Activated CD8-positive, alpha-beta memory T cell treated with anti-CD3 and anti-CD28 coated beads for 24 hours (primary cell): ENCODE measurements around the gene RCE1.

Experiments used
- DNase-seq: peaks from one replicate; pipeline ENCODE4 v3.0.0-alpha.2; 2020

Gene RCE1

GRCh38 chr11:66857927-66858185, 14.6 kb downstream of the RCE1 start:
- DNase-seq: no peak

DNA sequence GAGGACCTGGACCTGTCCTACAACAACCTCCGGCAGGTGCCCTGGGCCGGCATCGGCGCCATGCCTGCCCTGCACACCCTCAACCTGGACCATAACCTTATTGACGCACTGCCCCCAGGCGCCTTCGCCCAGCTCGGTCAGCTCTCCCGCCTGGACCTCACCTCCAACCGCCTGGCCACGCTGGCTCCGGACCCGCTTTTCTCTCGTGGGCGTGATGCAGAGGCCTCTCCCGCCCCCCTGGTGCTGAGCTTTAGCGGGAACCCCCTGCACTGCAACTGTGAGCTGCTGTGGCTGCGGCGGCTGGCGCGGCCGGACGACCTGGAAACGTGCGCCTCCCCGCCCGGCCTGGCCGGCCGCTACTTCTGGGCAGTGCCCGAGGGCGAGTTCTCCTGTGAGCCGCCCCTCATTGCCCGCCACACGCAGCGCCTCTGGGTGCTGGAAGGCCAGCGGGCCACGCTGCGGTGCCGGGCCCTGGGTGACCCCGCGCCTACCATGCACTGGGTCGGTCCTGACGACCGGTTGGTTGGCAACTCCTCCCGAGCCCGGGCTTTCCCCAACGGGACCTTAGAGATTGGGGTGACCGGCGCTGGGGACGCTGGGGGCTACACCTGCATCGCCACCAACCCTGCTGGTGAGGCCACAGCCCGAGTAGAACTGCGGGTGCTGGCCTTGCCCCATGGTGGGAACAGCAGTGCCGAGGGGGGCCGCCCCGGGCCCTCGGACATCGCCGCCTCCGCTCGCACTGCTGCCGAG, 15.1 kb downstream of the RCE1 start:
- DNase-seq: no peak

- DNase-seq: no peak
Measured at GRCh38 chr11:66858939-66859685, 15.9 kb downstream of the RCE1 start.

DNA sequence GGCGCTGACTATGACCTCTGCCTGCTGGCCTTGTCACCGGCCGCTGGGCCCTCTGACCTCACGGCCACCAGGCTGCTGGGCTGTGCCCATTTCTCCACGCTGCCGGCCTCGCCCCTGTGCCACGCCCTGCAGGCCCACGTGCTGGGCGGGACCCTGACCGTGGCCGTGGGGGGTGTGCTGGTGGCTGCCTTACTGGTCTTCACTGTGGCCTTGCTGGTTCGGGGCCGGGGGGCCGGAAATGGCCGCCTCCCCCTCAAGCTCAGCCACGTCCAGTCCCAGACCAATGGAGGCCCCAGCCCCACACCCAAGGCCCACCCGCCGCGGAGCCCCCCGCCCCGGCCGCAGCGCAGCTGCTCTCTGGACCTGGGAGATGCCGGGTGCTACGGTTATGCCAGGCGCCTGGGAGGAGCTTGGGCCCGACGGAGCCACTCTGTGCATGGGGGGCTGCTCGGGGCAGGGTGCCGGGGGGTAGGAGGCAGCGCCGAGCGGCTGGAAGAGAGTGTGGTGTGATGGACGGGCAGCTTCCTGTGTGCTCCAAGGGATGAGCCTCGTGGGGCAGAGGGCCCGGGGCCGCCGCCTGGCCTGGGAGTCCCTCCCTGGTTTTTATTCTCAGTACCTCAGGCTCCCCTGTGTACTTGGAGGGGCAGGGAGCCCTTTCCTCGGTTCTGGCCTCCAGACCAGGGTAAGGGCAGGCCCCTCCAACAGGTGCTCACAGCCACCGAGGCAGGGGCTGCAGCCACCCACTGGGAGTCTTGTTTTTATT, 16.6 kb downstream of the RCE1 start:
- no peak for DNase-seq

DNA sequence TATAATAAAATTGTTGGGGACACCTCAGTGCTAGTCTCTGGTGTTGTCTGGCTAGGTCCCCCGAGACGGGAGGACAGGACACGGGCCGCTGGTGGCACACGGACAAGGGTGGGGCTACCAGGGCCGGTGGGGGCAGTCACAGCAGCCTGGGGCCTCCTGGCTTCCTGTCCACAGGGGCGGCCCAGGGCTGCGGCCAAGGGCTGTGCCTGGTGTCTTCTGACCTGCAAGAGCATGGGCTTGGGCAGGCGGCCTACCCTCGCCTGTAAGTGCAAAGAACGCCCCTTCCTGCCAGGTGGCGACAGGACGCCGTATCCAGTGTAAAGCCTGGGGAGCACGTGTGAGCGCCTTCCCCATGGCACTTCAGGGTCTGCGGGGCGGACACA, 17.2 kb downstream of the RCE1 start:
- no peak for DNase-seq

DNA sequence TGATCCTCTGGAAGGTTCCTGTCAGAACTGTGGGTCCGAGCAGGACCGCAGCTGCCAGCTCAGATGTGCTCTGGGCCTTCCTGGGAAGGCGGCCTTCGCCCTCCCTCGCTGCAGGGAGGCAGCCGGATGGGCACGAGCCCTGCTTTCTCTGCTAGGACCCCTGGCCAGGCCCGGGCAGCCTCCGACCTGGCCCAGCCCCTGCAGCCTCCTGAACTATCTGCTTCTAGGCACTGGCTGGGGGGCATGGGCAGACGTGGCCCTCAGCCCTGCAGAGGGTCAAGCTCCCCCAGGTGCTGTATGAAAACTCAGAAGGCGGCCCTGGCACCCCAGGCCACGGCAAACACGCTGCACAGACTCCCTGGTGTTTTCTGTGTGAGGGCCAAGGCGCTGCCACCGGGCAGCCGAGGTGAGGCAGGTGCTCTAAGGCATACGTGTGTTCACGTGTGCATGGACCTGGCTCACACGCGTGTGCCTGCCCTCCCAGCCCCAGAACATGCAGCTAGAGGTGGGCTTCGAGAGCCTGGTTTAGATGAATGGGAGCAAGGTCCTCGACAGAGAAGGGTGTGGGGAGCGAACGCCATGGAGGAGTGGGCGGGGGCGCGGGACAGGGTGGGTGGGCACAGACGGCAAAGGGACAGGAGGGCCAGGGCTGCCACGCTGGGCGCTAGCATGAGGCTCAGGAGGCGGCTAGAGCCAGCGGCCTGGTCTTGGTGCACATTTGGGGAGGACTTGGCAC, 18.0 kb downstream of the RCE1 start:
- DNase-seq: no peak

GRCh38 chr11:66861774-66862558, 18.7 kb downstream of the RCE1 start:
- no peak for DNase-seq

DNA sequence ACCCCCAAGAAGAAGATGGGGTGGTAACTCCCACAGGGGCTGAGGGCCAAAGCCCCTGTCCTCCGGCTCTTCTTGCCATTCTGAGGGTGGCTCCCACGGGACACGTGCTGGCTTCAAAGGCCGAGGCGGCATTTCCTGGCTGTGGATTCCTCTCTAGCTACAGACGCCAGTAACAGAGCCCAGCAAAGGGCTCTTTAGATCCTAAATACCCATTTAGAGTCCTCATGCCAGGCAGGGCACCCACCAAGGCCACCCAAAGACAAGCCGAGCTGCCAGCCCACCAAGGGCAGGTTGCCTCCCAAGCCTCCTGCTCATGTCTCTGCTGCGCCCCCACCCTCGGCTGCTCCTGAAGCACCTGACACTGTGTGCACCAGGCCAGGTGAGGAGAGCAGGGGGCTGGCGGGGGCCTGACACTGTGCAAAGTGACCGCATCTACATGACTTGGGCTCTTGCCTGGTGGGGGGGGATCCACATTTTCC, 19.4 kb downstream of the RCE1 start:
- no peak for DNase-seq

DNA sequence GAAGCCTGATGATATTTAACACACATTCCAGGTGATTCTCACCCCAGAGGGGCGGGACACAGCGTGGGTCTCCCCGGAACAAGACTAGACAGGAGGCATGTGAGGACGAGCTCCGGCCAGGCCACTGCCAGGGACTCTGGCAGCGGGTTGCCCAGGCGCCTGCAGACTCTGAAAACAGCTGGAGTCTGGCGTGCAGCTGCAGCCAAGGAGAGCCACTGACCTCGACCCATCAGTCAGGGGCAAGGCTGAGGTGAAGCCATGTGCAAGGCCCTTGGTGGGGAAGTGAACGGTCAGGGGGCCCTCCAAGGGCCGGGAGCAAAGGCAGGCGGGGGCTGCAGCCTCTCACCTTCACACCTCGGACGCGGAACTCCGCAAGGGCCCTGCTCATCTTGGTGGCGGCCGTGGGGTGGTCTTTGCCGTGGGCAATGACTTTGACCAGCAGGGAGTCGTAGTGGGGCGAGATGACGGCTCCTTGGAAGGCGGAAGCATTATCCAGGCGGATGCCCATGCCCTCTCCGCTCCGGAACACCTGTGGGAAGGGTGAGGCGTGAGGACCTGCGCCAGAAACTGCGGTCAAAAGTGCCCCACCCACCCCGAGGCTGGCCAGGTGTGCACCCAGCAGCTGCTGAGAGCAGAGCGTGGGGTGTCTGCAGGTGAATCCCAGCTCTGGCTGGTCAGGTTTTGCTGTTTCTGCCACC, 20.3 kb downstream of the RCE1 start:
- no peak for DNase-seq

- no peak for DNase-seq
Measured at GRCh38 chr11:66864172-66864901, 21.1 kb downstream of the RCE1 start.

- DNase-seq: no peak
Measured at GRCh38 chr11:66864924-66865697, 21.9 kb downstream of the RCE1 start.

DNA sequence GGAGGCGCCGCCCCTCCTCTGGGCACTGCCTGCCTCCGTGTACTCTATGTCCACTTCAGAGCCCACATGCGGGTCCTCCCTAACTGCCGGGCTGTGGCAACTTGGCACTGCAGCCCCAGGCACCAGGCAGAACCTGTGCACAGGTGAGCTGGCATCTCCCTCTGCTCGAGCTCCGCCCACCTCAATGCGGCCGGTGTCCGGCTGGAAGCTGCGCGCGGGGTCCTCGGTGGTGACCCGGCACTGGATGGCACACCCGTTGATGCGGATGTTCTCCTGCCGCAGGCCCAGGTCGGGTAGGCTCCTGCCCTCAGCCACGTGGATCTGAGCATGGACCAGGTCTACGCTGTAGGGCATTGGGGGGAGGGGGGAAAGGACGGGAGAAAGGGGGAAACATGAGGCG, 22.8 kb downstream of the RCE1 start:
- no peak for DNase-seq

DNA sequence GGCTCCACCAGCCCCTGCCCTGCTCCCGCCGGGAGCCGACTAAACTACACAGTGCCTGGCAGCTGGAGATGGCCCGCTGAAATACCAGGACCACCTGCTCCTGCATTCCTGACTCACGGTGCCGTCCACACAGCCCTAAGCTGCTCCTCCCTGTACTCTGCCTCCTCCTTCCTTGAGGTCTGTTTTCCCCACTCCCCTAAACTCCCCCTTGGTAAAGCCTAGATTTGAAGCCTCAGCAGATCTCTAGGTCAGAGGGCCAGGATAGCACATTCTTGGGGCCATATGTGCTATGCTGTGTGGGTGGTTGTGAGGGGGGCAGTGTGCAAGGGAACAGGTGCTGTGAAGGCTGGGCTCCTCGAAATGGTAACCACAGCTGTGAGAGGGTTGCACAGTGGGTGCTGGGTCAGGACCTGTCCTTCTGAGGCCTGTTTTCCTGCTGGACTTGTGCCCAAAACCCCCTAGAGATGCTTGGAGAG, 23.3 kb downstream of the RCE1 start:
- DNase-seq: no peak

DNA sequence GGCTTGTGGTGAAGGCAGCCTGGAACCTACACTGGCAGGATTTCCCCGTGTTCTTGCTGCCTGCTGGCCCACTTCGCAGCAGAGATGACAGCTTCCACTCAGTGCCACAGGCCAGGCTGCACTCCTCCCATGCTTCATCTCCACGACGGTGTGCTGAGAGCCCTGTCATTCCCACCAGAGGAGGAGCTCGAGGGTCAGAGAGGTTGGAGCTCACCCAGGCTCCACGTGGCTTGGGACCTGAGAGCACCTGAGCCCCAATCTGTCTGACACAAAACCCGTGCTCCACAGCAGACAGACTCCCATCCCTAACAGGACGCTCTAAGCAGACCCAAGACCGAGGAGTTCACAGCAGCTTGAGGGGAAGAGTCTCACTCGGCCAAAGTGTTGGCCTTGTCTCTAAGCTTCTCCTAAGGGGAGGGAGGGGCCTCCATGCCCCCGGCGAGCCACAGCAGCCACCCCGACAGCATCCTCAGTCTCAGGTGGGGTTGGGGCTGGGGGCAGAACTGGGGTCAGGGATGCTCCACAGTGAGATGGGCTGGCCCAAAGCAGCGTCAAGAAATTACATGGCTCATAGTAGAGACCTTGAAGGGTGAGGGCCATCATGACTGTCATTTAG, 24.3 kb downstream of the RCE1 start:
- DNase-seq: no peak

GRCh38 chr11:66868082-66868725, 25.0 kb downstream of the RCE1 start:
- no peak for DNase-seq

DNA sequence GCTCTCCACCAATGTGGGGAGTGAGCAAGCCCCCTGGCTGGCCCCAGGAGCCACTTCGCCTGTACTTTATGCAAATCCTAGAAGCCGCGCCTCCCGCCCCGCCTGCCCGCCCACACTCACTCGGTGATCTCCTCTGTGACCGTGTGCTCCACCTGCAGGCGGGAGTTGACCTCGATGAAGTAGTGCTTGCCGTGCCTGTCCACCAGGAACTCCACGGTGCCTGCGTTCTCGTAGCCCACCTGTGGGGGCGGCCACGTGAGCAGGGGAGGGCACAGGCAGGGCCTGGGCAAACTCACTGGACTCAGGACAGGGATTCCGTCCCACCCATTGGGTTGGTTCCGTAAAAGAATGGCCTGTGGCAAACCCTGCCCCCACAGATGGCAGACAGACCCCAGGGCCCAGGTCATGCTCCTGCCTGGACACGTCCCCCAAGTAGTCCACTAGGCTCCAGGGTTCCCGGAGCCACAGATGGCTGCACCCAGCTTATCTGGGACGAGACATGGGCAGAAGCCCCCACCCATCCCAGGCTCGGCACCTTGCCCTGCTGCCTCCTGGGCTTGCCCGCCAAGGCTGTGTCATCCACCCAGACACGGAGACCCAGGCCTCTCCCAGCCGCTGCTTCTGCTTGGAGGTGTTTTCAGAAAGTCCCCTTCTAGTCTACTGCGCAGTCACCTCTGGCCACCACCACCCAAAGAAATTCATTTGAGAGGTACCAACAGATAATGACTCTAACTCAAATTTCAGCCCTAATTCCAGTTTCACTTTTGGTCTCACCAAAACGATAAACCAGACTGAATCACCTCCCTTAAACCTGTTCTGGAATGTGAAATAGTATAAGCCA, 25.7 kb downstream of the RCE1 start:
- peak; percentile 88 for DNase-seq

GRCh38 chr11:66869567-66869870, 26.3 kb downstream of the RCE1 start:
- DNase-seq: no peak

- DNase-seq: no peak
Measured at GRCh38 chr11:66870131-66870530, 26.9 kb downstream of the RCE1 start.
